Muscle of back (tissue), 11 donors: ENCODE measurements around the gene C1orf167. TPM values are rescaled to one million over a fixed set of nuclear protein-coding genes. Genes with fewer than 3 reads are reported as not detected.

Experiments used
- DNase-seq, 3 donors: peaks; one replicate each; pipeline versions ENCODE4 v3.0.0 to v3.0.0-alpha.2; 2013
- polyA plus RNA-seq, 10 donors: library from polyadenylated mRNA; unstranded; fragments of 120-200 nt; gene quantifications; one replicate each; pipeline ENCODE4 v1.2.1, GENCODE V29; 2013; ENCODE audit not compliant: insufficient read length in 10 of 10

The C1orf167 gene
- polyA plus RNA-seq, 10 donors, result 2.0 to 15.5 (median 9.2) TPM; not detected in 1

DNA sequence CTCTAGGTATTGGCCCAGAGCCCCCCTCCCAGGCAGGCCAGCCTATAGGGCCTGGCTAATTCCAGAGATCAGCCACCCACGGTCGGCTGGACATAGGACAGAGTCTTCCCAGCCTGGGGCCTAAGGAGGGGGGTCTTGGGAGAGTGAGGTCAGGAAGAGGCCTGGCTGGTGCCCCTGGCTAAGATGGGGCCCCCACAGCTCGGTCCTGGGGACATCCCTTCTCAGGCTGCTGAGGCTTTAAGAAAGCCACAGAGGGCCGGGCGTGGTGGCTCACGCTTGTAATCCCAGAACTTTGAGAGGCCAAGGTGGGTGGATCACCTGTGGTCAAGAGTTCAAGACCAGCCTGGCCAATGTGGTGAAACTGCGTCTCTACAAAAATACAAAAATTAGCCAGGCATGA lies 2.5 kb downstream of the C1orf167 start:
- DNase-seq, result no peak

DNA sequence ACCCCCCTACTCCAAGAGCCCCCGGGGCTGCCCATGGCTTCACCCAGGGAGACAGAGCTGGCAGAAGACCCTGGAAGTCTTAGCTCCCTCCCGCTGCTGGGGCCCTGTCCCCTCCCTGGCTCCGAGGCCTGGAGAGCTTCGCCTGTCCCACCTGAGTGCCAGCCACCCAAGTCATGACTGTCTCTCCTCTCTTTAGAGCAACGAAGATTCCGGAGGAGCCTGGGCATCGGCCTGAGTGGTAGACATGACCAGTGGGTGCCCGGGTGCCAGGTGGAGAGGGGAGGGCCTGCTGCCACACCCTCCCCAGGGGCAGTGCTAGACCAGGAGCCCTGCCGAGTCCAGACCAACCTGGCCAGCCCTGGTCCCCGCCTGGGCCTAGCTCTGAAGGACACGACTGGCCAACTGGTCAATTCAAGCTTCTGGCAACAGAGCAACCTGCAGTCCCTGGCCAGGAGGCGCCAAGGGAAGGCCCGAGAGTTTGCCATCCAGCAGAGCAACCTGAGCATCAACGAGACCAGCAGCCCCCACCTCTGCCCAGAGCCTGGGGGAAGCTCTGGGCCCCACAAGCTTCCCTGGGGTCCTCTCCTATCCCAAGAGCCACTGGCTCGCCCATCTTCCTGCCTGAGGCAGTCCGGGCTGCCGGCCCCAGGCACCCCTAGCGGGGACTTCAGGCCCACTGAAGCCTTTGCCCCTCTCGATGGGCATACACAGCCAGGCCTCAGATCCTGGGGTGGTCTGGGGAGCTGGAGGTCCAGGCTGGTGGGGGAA lies 3.9 kb downstream of the C1orf167 start:
- DNase-seq, result no peak

DNA sequence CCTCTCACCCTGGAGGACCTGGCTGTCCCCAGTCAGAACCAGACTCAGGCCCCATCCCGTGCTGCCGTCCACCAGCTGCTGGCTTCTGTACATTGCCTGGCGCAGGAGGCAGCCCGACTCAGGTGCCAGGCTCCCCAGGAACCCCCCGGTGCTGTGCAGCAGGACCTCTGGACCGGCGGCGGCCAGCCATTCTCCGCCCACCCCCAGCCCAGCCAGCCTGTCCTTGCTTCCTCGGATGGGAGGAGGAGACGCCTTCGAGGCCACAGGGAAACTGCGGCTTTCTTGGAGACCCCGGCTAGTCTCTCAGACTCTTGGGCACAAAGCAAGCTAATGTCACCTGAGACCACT lies 4.4 kb downstream of the C1orf167 start:
- no peak for DNase-seq

DNA sequence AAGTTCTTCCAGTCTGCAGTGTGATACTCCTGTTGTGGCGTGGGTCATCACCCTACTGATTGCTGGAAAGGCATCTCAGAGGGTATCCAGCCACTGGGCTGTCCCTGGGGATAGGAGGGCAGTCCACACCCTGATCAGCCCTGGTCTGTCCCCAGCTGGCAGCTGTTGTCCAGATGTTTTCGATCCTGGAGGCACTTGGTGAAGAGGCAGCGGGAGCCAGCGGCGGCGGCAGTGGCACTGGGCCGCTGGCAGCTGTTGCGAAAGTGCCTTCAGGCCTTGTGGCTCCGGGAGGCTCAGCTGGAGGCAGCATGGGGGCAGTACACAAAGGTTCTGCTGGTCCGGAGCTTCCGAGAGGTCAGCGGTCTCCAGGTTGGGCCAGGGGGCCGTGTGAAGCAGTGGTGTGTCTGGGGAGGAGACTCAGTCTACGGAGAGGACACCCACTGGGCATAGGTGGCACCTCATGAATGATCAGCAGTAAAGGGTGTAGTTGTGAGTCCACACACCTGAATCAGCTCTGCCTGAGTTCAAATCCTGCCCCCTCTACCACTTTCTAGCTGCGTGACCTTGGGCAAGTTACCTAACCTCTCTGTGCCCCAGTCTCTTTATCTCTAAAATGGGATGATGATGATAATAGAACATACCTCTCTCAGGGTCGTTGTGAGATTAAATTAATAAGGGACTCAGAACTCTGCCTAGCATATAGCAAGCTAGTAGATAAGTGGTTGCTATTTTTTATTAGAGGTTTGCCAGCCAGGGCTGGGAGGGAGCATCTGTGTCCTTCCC lies 6.1 kb downstream of the C1orf167 start:
- peak in 1 of 3 donors; percentile 38 for DNase-seq

DNA sequence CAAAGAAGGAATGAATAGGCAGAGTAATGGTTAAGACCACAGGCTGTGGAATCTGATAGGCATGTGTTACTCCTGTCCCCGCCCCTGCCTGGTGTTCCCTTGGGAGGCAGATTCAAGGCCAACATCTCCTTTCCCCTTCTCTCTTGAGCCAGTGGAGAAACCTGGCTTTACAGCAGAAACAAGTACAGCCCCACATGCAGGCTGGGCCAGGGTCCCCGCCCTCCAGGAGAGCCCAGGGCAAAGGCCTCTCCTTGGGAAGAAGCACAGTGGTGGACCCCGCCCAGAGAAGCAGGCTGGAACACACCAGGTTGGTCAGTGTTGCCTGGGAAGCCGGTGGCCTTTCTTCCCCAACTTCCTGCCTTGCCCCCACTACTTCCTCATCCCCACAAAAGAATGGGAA lies 6.8 kb downstream of the C1orf167 start:
- DNase-seq, result no peak

DNA sequence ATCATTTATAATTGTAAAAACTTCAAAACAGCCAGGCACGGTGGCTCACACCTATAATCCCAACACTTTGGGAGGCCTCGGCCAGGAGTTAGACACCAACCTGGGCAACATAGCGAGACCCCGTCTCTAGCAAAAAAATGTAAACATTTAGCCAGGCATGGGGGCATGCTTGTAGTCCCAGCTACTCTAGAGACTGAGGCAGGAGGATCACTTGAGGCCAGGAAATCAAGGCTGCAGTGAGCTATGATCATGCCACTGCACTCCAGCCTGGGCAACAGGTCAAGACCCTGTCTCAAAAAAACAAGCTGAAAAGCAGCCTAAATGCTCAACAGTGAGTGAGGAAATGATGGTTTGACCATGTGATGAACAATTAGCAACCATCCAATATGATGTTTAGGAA lies 7.3 kb downstream of the C1orf167 start:
- no peak for DNase-seq

DNA sequence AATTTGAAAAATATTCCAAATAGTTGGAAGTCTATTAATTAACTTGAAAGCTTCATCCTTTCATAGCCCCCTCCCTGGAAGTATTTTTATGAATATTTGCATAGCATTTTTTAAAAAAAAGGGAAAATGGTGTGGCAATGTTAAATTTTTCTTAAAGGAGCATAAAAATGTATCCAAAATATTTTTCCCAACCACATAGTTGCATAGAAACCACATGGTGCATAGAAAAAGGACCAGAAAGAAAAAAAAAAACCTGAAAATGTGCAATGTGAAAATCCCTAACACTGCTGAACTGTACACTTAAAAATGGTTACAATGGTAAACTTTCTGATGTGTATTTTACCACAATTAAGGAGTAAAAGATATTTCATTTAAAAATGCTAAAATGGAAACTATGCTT lies 8.0 kb downstream of the C1orf167 start:
- DNase-seq, result no peak

DNA sequence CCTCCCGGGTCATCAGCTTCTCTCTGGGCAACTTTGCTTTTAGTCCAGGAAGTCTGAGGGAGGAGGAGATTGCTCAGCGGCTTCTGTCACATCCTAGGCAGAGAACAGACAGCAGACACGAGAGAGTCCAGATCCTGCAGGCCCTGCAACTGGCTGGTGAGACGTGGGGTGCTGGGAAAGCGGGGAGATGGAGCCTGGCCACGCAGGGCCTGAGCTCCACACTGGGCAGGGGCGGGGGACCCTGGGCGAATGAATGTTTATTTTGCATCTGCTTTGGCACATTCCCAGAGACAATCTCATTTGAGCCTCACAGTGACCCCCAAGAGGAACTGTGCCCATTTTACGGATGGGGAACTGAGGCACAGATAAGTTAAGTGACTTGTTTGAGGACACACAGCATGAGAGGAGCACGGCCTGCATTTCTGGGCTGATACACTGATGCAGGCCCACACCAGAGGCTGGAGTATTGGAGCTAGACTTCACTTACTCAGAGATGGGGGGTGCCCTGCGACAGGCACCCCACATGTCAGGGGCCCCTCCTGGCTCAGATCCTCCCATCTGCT lies 9.6 kb downstream of the C1orf167 start:
- no peak for DNase-seq

DNA sequence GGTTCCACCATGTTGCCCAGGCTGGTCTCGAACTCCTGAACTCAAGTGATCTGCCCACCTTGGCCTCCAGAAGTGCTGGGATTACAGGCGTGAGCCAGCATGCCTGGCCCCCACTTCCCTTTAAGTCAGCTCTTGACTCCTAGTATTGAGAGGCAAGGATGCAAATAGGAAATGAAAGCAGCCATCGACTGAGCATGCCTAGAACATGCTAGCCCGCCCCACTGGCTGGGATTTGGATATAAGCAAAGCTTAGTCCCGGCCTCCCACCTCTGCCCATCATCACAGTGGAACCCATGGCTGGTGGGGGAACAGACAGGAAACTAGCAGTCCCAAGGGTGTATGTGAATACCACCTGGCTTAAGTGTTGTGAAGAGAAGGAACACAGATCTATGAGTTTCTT lies 10.5 kb downstream of the C1orf167 start:
- DNase-seq, result no peak

DNA sequence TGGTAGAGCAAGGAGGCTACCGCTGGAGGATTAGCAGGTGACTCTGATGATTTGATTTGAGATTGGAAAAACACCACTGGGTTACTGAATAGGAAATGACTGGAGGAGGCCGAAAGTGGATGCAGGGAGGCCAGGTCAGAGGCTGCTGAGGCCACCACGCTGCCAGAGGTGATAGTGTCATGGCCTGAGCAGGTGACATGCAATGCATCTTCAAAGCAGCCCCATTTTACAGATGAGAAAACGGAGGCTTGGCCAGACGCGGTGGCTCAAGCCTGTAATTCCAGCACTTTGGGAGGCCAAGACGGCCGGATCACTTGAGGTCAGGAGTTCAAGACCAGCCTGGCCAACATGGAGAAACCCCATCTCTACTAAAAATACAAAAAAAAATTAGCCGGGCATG lies 12.8 kb downstream of the C1orf167 start:
- no peak for DNase-seq

DNA sequence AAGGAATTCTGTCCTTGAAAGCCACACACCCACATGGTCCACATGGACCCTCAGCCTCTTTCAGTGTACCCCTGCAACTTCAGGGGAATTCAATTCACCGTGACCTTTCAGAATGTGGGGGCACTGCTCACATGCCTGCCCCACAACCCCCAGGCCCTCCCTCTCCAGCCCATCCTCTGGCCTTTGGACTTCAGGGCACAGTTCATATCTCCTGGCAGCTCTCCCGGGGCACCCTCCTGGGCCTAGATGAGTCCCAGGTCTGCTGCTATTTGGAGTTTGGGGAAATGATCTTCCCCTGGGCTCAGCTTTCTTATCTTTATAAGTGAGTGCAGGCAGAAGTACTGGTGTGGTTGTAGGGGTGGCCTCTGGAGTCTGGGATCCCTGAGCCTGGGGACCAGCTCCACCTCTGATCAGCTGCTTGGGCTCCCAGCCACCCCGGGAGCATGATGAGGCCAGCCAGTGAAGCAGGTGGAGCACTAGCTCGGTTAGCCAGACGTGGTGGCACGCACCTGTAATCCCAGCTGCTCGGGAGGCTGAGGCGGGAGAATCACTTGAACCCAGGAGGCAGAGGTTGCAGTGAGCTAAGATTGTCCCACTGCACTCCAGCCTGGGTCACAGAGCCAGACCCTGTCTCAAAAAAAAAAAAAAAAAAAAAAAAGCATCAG lies 15.8 kb downstream of the C1orf167 start:
- no peak for DNase-seq

DNA sequence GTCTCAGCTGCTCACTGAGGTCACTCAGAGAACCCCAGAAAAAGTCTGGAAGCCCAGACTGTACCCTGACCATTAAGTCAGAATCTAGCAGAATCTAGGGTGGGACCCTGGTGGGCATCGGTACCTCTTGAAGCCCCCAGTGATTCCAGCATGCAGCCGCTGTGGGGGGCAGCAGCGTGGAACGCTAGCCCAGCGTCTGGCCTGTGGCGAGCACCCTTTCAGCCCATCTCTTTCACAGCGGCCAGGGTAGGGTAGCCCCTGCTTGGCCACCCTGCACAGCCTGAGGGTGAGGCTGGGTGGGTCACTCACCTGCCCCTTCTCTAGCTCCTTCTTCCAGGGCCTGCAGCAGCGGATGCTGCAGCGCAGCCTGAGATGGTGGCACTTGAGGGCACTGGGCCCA lies 16.3 kb downstream of the C1orf167 start:
- DNase-seq, result no peak

DNA sequence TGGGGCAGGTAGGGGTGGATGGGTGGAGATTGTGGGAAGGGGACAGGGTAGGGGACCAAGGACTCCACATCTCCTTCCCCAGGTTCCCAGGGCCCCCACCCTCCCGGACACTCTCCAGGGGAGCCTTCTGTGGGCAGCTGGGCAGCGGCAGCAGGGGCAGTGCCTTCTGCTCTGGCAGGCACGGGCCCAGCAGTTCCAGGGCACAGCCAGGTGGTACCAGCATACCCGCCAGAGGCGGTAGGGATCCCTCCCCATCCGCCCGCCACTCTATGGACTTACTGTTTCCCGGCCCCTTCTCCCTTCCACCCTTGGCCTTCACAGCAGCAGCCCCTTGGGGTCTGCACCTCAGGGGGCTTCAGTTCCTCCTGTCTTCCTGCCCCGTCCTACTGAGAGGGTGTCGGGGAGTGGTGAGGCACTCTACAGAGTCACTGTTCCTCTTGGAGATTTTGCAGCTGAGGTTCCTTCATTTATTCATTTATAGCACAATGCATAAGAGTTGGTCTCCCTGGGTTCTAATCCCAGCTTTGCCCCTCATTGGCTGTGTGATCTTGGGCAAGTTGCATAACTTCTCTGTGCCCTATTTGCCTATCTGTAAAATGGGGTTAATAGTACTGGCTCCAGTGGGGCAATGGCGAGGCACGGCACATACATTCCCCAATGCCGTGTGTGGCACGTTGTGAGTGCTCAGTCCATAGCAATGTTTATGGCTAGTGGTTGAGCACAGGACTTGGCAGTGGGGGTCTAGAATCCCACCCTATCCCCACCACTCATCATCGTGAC lies 17.0 kb downstream of the C1orf167 start:
- no peak for DNase-seq

DNA sequence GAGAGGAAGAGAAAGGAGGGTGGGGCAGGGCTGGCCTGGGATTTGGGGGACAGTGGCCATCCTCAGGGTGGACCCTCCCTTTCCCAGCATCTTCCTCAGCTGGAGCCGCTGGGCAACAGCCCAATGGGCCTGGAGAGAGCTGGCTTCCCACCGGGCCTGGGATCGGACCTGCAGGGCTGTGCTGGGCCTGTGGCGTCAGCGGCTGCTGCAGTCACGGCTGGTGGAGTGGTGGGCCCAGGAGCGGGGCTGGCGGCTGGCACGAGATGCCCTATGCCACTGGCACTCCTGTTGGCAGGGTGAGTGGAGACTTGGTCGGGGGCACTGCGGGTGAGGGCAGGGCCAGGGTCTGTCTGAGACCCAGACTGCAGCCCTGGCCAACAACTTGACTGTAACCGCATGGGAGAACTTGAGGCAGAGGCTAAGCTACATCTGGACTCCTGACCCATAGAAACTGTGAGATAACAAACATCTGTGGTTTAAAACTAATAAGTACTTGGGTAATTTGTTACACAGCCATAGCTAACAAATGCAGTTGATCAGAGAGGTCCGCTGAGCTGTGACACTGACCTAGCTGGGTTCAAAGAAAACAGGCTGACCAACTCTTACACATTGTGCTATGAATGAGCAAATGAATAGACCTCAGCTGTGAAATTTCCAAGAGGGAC lies 17.9 kb downstream of the C1orf167 start:
- no peak for DNase-seq

DNA sequence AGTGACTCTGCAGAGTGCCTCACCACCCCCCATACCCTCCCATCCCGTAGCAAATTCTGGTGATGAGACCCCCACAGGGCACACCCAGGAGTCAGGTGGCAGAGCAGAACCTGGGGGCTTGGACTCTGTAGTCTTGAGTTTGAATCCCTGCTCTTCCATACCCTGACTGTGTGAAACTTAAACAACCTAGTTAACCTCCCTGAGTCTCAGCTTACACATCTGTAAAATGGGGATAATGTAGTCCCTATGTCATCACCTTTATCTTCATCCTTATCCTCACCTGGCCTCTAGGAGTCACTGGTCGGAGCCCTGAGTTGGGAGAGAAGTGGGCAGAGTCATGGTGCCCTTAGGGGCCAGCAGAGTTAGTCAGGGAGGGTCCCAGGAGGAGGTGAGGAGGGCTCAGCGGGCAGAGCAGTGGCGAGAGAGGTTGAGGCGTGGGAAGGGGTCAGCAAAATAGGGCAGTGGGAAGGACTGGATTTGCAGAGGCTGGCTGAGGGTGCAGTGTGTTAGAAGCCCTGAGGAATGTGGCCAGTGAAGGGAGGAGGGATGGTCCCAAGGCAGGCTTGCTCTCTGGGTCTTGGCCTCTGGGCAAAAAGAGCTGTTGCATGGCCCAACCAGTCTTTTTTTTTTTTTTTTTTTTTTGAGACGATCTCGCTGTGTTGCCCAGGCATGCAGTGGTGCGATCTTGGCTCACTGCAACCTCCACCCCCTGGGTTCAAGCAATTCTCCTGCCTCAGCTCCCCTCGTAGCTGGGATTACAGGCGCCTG lies 18.6 kb downstream of the C1orf167 start:
- DNase-seq, result no peak

DNA sequence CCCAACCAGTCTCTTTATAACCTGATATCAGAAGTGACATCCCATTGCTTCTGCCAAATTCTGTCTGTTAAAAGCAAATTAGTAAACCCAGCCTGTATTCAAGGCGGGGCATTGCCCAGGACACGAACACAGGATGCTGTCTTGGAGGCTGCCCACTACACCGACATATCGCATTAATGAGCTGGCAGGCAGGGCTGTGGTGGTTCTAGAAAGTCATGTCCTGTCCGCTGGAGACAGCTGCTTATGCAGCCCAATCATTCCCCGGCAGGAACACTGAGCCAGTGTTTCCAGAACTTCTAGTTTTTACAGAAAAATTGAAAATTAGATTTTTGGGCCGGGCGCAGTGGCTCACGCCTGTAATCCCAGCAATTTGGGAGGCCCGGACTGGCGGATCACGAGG lies 19.3 kb downstream of the C1orf167 start:
- no peak for DNase-seq

DNA sequence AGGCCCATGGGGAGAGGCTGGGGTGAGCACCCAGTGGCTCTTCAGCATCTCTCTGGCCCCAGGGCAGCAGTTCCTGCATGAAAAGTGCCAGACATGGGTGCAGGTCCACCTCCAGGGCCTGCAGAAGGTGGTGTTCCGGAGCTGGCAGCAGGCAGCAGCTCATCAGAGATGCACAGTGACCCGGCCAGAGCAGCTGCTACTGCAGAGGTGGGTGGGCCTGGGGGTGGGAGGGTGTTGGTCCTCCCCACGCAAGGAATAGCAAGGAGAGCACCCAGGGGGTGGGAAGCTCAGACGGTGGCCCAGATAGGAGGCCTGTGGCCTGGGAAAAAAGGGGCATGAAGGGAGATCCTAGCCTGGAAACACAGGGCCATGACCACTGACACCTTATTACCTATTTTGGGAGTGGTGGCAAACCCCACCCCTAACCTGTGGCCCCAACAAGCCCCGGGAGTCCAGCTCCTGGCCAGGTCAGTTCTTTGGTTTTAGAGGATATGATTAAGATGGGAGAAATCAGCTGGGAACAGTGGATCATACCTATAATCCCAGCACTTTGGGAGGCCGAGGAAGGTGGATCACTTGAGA lies 20.2 kb downstream of the C1orf167 start:
- no peak for DNase-seq

DNA sequence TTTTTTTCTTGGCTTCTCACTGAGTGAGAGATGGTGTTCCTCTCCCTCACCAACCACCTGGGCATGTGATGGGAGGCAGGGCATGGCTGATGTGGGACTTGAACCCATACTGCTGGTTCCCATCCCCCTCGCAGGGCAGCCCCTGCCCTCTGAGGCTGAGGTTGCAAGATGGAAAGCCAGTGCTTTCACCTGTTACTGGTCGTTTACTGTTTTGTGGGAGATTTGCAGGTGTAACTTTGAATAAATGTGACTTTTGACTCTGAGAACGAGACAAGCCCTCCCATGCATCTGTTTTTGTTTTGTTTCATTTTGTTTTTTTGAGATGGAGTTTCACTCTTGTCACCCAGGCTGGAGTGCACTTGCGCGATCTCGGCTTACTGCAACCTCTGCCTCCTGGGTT lies 21.6 kb downstream of the C1orf167 start:
- no peak for DNase-seq

DNA sequence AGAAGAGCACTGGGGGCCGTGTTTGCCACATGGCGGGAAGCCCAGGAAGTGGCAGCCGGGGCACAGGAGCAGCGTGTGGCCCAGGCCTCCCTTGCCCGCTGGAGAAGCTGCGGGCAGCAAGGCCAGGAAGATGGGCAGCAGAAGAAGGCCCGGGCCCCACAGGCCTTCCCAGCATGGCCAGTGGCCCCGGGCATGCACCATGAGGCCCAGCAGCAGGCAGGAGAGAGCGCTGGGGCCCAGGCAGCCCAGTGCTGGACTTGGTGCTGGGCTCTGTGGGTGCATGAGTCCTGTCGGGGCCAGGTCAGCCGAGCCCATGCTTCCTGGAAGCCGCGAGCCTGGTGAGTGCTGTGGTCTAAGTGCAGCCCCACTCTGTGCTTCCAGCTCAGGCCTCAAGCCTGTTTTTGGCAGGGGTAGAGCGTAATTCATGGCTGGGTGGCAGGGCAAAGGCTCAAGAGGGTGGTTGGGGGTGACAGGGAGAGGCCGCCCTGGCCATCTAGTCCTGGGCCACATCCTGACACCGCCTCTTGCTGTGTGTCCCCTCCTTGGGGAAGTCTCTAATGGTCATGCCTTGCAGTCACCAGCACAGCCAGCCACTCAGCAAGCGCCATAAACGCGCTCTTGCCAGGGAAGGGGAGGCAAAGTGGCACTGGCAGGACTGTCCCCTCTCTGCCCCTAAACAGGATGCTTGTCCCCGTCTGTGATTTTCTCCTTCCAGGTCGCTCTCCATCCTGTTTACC lies 22.4 kb downstream of the C1orf167 start:
- DNase-seq, result no peak
